PFSK-1 (cell line): ENCODE measurements around the gene TGFBRAP1.

ENCODE experiments used
- FOXP2 ChIP-seq: optimal IDR thresholded peaks from 2 replicates; pipeline ENCODE3; 2011; ENCODE audit warnings: borderline replicate concordance, control low read depth, inconsistent platforms; ENCODE audit not compliant: insufficient read depth; ENCODE audit errors: extremely low read length, extremely low read depth
- POLR2AphosphoS5 ChIP-seq: IDR thresholded peaks from 2 replicates; pipeline ENCODE4 v1.6.1; 2012; ENCODE audit warnings: low read depth, mild to moderate bottlenecking, control low read depth, low read length, moderate library complexity
- SIN3A ChIP-seq: IDR thresholded peaks from 2 replicates; pipeline ENCODE4 v1.6.1; 2012; ENCODE audit warnings: mild to moderate bottlenecking, low read length, moderate library complexity, borderline replicate concordance; ENCODE audit not compliant: insufficient read depth
- TAF1 ChIP-seq: IDR thresholded peaks from 2 replicates; pipeline ENCODE4 v1.6.1; 2012; ENCODE audit warnings: low read length, control low read depth, borderline replicate concordance; ENCODE audit not compliant: insufficient read depth
- TF ChIP-seq, protein P1 (sequence below), 2 experiments: IDR thresholded peaks; 2 replicates each; pipeline versions ENCODE4 v1.6.1 to v1.8.0; 2011 to 2012; ENCODE audit warnings: low read depth in 2 of 2, low read length in 2 of 2, control low read depth in 1 of 2, inconsistent platforms in 1 of 2, mild to moderate bottlenecking in 1 of 2, moderate library complexity in 1 of 2; ENCODE audit not compliant: insufficient read depth in 1 of 2

TGFBRAP1 gene

DNA sequence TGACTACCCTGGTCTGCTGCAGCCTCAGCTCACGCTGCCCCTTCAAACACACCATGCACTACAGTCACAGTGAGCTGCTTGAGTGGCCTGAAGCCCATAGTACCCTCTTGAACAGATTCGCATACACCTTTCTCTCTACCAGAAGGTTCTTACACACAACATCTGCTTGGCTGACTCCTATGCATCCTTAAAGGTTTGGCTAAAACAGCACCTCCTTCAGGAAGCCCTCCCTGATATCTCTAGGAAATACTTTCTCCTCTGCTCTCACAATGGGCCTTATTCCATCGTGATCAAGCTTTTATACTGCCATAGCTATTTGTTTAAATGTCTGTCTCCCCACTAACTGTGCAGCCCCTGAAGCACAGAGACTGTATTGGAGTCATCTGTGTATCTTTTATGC, 31.5 kb downstream of the TGFBRAP1 start:
- TF ChIP-seq SIN3A (no peak), POLR2AphosphoS5 (no peak), FOXP2 (no peak), TAF1 (no peak)
- TF ChIP-seq, protein P1, sequence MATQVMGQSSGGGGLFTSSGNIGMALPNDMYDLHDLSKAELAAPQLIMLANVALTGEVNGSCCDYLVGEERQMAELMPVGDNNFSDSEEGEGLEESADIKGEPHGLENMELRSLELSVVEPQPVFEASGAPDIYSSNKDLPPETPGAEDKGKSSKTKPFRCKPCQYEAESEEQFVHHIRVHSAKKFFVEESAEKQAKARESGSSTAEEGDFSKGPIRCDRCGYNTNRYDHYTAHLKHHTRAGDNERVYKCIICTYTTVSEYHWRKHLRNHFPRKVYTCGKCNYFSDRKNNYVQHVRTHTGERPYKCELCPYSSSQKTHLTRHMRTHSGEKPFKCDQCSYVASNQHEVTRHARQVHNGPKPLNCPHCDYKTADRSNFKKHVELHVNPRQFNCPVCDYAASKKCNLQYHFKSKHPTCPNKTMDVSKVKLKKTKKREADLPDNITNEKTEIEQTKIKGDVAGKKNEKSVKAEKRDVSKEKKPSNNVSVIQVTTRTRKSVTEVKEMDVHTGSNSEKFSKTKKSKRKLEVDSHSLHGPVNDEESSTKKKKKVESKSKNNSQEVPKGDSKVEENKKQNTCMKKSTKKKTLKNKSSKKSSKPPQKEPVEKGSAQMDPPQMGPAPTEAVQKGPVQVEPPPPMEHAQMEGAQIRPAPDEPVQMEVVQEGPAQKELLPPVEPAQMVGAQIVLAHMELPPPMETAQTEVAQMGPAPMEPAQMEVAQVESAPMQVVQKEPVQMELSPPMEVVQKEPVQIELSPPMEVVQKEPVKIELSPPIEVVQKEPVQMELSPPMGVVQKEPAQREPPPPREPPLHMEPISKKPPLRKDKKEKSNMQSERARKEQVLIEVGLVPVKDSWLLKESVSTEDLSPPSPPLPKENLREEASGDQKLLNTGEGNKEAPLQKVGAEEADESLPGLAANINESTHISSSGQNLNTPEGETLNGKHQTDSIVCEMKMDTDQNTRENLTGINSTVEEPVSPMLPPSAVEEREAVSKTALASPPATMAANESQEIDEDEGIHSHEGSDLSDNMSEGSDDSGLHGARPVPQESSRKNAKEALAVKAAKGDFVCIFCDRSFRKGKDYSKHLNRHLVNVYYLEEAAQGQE (IDR thresholded peaks at IDR 0.05; ENCODE audit: insufficient read depth in 1 of 2, low read depth in 2 of 2, low read length in 2 of 2), result no peak

DNA sequence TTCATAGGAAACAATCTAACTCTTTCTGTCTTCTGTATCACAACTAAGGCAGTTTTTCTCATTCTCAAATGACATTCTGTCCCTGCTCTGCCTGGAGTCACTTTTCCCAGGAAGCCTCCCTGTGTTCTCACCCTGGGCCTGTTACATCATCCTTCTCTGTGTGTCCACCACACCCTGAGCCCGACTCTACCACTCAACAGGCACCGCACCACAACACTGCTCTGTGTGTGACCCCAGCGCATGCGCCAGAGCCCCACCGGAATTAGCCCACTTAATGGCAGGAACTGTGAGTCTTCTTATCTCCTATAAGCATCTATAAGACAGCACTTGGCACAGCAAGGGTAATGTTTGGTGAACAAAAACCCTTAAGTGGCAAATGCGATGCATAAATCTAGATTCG, 32.3 kb downstream of the TGFBRAP1 start:
- TF ChIP-seq, protein P1 (IDR thresholded peaks at IDR 0.05; ENCODE audit: insufficient read depth in 1 of 2, low read depth in 2 of 2, low read length in 2 of 2), result no peak
- TF ChIP-seq SIN3A, result no peak
- TF ChIP-seq POLR2AphosphoS5, result no peak
- no peak for TF ChIP-seq TAF1
- TF ChIP-seq FOXP2, result no peak

DNA sequence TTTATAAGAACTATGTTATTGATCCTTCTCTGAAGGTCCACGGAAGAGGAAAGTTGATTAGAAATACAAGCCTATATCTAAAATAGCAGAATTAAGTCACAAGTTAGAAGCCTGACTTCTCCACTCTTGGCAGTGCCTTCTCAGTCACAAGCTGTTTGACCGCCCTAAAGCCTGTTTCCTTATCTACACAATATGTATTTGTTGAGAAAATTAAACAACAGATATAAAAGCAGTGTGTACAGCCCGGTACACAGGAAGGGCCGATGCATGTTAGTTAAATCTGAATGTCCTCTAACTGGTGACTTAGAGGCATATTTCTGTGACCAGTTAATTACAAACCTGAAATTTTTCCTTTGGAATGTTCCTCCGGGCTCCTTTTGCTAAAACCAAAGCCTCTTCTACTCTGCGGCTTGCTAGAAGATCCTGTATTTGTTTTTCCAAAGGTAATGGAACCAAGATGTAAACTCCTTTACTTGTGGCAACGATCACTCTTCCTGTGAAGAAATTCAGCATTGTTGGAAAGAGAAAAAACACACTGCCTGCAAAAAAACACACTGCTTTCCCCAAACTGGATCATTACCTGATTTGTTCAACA, 33.4 kb downstream of the TGFBRAP1 start:
- TF ChIP-seq SIN3A (no peak), FOXP2 (no peak), POLR2AphosphoS5 (no peak), TAF1 (no peak)
- TF ChIP-seq, protein P1 (IDR thresholded peaks at IDR 0.05; ENCODE audit: insufficient read depth in 1 of 2, low read depth in 2 of 2, low read length in 2 of 2), result no peak

DNA sequence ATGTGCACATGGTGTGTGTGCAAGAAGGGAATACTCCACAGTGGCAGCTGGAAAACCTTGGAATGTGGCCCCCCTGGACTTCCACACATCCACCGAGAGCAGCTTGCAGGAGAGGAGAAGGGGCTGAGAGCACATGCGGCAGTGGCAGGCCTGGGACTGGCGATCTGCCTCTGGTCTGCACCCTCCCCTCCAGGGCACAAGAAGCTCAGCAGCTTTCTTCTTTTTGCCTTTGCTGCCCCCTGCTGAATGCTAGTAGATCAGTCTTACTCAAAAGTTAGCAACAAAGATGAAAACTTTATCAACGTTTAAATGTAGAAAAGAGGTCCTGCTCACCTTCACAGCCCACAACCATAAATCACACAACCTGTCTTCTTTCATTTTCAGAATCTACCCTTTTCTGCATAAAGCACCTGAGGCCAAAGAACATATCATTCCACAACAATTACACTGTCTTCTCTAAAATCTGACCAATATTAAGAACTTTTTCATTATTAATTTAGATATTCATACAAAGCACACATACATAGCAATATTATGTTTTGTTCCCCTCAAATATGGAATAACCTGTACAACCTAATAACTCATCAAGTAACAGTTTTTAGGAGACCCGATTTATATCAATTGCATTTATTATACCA, 34.6 kb downstream of the TGFBRAP1 start:
- TF ChIP-seq POLR2AphosphoS5 (no peak), SIN3A (no peak), TAF1 (no peak), FOXP2 (no peak)
- TF ChIP-seq, protein P1 (IDR thresholded peaks at IDR 0.05; ENCODE audit: insufficient read depth in 1 of 2, low read depth in 2 of 2, low read length in 2 of 2), result no peak
